Testis (tissue), 2 donors: ENCODE data around the gene SDHAF4.

ENCODE experiments used
- CTCF ChIP-seq, 3 experiments: fragments of 450-650 bp in 2 of 3; fragments of 200-600 bp in 1 of 3; sonication (generic) in 1 of 3; IDR thresholded peaks; one replicate each; pipeline ENCODE4 v1.5.1; 2016 to 2019; ENCODE audit warnings: antibody characterized with exemption in 3 of 3, mild to moderate bottlenecking in 2 of 3, moderate library complexity in 1 of 3
- POLR2A ChIP-seq: fragments of 450-650 bp; IDR thresholded peaks from one replicate; pipeline ENCODE4 v1.6.1; 2017; ENCODE audit warnings: antibody characterized with exemption, mild to moderate bottlenecking, moderate library complexity

GRCh38 chr6:70636596-70636995, 69.9 kb downstream of the SDHAF4 start:
- no peak for TF ChIP-seq CTCF (IDR thresholded peaks at IDR 0.05)
- no peak for TF ChIP-seq POLR2A
